ENCODE results near the gene ADSL. TPM values are rescaled to one million over a fixed set of nuclear protein-coding genes. Genes with fewer than 3 reads are reported as not detected.

ADSL gene
- total RNA-seq, 1 experiment from 2014 or later, result 126 TPM

DNA sequence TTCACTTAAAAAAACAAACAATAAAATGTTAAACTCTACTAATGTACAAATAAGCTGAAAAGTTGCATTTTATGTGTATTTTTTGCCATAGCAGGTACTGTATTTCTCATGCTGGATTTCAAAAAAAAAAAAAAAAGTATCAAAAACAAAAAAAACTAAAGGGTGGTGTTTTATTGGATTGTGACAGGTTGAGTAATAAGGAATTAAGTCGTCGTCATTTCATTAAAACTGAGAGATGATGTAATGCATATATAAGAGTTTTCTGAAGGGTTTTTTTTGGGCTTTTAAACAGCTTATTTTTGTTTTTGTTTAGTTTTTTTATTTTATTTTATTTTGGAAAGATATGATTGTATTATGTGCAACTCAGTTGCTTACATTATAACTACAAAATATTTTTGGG is 10.9 kb upstream of the ADSL start:
- CTCF ChIA-PET, result no interaction called here
- POLR2A ChIA-PET, result no interaction called here

More for the DNA sequence above, 10.9 kb upstream of the ADSL start:
- no peak for ATAC-seq
- H4K20me1 ChIP-seq (ENCODE audit: insufficient read depth), result no peaks in the 10 kb centered on the region
- no peaks in the 10 kb centered on the region for H3K79me2 ChIP-seq (ENCODE audit: insufficient read depth, low read length)
- DNase-seq (ENCODE audit: low read depth, low spot score), result no peak
- TF ChIP-seq ZNF274 (IDR thresholded peaks at IDR 0.05; ENCODE audit: low read depth, low read length) (no peak), SIN3A (IDR thresholded peaks at IDR 0.05; ENCODE audit: low read depth) (no peak), EGR1 (IDR thresholded peaks at IDR 0.05; ENCODE audit: low read depth) (no peak), CTCF (IDR thresholded peaks at IDR 0.05 in 2 of 3, conservative IDR thresholded peaks at IDR 0.05 in 1 of 3; ENCODE audit: borderline replicate concordance in 1 of 3, insufficient read depth in 1 of 3, low read depth in 2 of 3, low read length in 2 of 3) (no peak), YY1 (IDR thresholded peaks at IDR 0.05; ENCODE audit: extremely low read depth, insufficient replicate concordance, low read depth, low read length) (no peak), EZH2phosphoT487 (IDR thresholded peaks at IDR 0.05; ENCODE audit: borderline replicate concordance) (no peak), POLR2AphosphoS5 (IDR thresholded peaks at IDR 0.05; ENCODE audit: low read depth, low read length) (no peak), SP1 (IDR thresholded peaks at IDR 0.05; ENCODE audit: low read depth) (no peak), CBX3 (IDR thresholded peaks at IDR 0.05; ENCODE audit: low read depth) (no peak), SRF (IDR thresholded peaks at IDR 0.05; ENCODE audit: low read depth) (no peak), FOSL1 (IDR thresholded peaks at IDR 0.05; ENCODE audit: low read depth) (no peak), RAD21 (IDR thresholded peaks at IDR 0.05; ENCODE audit: low read depth) (no peak), ZBTB33 (IDR thresholded peaks at IDR 0.05; ENCODE audit: extremely low read depth, insufficient replicate concordance, low read length) (no peak), EZH2 (IDR thresholded peaks at IDR 0.05) (no peak), ZFX (IDR thresholded peaks at IDR 0.05) (no peak), POLR2A (IDR thresholded peaks at IDR 0.05; ENCODE audit: borderline replicate concordance, extremely low read depth, insufficient read depth, insufficient read length) (no peak)
- TF ChIP-seq, protein P1, sequence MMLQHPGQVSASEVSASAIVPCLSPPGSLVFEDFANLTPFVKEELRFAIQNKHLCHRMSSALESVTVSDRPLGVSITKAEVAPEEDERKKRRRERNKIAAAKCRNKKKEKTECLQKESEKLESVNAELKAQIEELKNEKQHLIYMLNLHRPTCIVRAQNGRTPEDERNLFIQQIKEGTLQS (IDR thresholded peaks at IDR 0.05), result no peak
- TF ChIP-seq, protein P2, sequence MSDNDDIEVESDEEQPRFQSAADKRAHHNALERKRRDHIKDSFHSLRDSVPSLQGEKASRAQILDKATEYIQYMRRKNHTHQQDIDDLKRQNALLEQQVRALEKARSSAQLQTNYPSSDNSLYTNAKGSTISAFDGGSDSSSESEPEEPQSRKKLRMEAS (IDR thresholded peaks at IDR 0.05), result no peak
- TF ChIP-seq, protein P3, sequence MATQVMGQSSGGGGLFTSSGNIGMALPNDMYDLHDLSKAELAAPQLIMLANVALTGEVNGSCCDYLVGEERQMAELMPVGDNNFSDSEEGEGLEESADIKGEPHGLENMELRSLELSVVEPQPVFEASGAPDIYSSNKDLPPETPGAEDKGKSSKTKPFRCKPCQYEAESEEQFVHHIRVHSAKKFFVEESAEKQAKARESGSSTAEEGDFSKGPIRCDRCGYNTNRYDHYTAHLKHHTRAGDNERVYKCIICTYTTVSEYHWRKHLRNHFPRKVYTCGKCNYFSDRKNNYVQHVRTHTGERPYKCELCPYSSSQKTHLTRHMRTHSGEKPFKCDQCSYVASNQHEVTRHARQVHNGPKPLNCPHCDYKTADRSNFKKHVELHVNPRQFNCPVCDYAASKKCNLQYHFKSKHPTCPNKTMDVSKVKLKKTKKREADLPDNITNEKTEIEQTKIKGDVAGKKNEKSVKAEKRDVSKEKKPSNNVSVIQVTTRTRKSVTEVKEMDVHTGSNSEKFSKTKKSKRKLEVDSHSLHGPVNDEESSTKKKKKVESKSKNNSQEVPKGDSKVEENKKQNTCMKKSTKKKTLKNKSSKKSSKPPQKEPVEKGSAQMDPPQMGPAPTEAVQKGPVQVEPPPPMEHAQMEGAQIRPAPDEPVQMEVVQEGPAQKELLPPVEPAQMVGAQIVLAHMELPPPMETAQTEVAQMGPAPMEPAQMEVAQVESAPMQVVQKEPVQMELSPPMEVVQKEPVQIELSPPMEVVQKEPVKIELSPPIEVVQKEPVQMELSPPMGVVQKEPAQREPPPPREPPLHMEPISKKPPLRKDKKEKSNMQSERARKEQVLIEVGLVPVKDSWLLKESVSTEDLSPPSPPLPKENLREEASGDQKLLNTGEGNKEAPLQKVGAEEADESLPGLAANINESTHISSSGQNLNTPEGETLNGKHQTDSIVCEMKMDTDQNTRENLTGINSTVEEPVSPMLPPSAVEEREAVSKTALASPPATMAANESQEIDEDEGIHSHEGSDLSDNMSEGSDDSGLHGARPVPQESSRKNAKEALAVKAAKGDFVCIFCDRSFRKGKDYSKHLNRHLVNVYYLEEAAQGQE (IDR thresholded peaks at IDR 0.05; ENCODE audit: low read depth), result no peak
- 0 out of 4 replicates have a peak, but pooled peaks cover 0 to 2% of the 10 kb centered on the region in 2 experiments for H3K36me3 ChIP-seq (ENCODE audit: control insufficient read depth in 1 of 2, insufficient read depth in 2 of 2, low read length in 2 of 2)
- no peak overlapping the region for H3K4me3 ChIP-seq (replicated peaks in 1 of 2; ENCODE audit: low read depth in 1 of 2, low read length in 2 of 2)
- intact Hi-C loops (cut with micrococcal nuclease), result no loop called here
- H3K27me3 ChIP-seq (ENCODE audit: insufficient read depth, low read length), result no peaks in the 10 kb centered on the region
- no peak overlapping the region for H3K4me2 ChIP-seq (ENCODE audit: low read length)
- BruUV-seq (replicated peaks), result no TSS peak
- RAD21 ChIA-PET (ENCODE audit: low non-redundant PET in 1 of 2, low total read pairs in 2 of 2, uncharacterized antibody in 2 of 2, unreplicated experiment in 2 of 2), result no interaction called here
- no peak overlapping the region for H2AFZ ChIP-seq (ENCODE audit: low read depth, low read length, poor library complexity, severe bottlenecking)
- no peaks in the 10 kb centered on the region for H3K4me1 ChIP-seq (ENCODE audit: control insufficient read depth in 1 of 2, insufficient read depth in 2 of 2, low read length in 2 of 2)
- H3K9ac ChIP-seq (ENCODE audit: low read length), result no peak overlapping the region
- no peaks in the 10 kb centered on the region for H3K9me3 ChIP-seq (ENCODE audit: control insufficient read depth in 1 of 2, insufficient read depth in 1 of 2, low read depth in 1 of 2, low read length in 2 of 2)
- no peaks in the 10 kb centered on the region for H3K9me2 ChIP-seq (ENCODE audit: insufficient read depth)
- no peak overlapping the region for H3K27ac ChIP-seq (ENCODE audit: low read depth, low read length)

Data from HCT116 (cell line).